Measurements from ENCODE around the gene KRTAP2-3. TPM values are rescaled to one million over a fixed set of nuclear protein-coding genes. Genes with fewer than 3 reads are reported as not detected.
"Not testable (repeated sequence)": the region's sequence is repeated elsewhere in the genome, so short reads cannot be mapped to it uniquely, and the experiment has no call there.

Gene KRTAP2-3
- total RNA-seq, 2 donors from 2014 or later = not detected

- no peaks in the 10 kb centered on the region for H3K4me1 ChIP-seq
- no peak for DNase-seq (ENCODE audit: low spot score)
- no peaks in the 10 kb centered on the region for H3K9me3 ChIP-seq
- H3K4me3 ChIP-seq = no peak within 1 kb of the TSS
- H3K36me3 ChIP-seq = no peaks in the 10 kb centered on the region
- no peak within 1 kb of the TSS for H3K27ac ChIP-seq
- no peak for TF ChIP-seq CTCF (IDR thresholded peaks at IDR 0.05)
- no peaks in the 10 kb centered on the region for H3K27me3 ChIP-seq
Observed at GRCh38 chr17:41065829-41066624, 6.1 kb upstream of the KRTAP2-3 start, which contains the start of gene KRTAP2-4. TSS of gene KRTAP2-4 (minus strand) at chr17:41065879. CDS start at chr17:41065845, 34 bp downstream.

GRCh38 chr17:41065016-41065689 is 5.2 kb upstream of the KRTAP2-3 start:
- not testable (repeated sequence) for H3K36me3 ChIP-seq; H3K4me1 ChIP-seq; H3K27ac ChIP-seq; H3K27me3 ChIP-seq; H3K4me3 ChIP-seq; DNase-seq (ENCODE audit: low spot score); H3K9me3 ChIP-seq

- DNase-seq (ENCODE audit: low spot score) = no peak
- Histone ChIP-seq H3K27ac (no peak overlapping the region), H3K4me1 (no peaks in the 10 kb centered on the region), H3K27me3 (no peaks in the 10 kb centered on the region), H3K9me3 (no peaks in the 10 kb centered on the region), H3K36me3 (no peaks in the 10 kb centered on the region), H3K4me3 (no peak overlapping the region)
- no peak for TF ChIP-seq CTCF (IDR thresholded peaks at IDR 0.05)
Observed at GRCh38 chr17:41064301-41064700, 4.4 kb upstream of the KRTAP2-3 start.

- no peak for TF ChIP-seq CTCF (IDR thresholded peaks at IDR 0.05)
- H3K27me3 ChIP-seq = no peaks in the 10 kb centered on the region
- no peak overlapping the region for H3K4me3 ChIP-seq
- no peaks in the 10 kb centered on the region for H3K9me3 ChIP-seq
- DNase-seq (ENCODE audit: low spot score) = no peak
- no peaks in the 10 kb centered on the region for H3K36me3 ChIP-seq
- H3K27ac ChIP-seq = no peak overlapping the region
- no peaks in the 10 kb centered on the region for H3K4me1 ChIP-seq
Observed at GRCh38 chr17:41063449-41063848, 3.5 kb upstream of the KRTAP2-3 start.

GRCh38 chr17:41061964-41062363 is 2.0 kb upstream of the KRTAP2-3 start:
- H3K9me3 ChIP-seq = peaks cover 0 to 8% of the 10 kb centered on the region in 2 donors
- no peak overlapping the region for H3K4me3 ChIP-seq
- no peaks in the 10 kb centered on the region for H3K36me3 ChIP-seq
- DNase-seq (ENCODE audit: low spot score) = no peak
- no peak overlapping the region for H3K27ac ChIP-seq
- no peaks in the 10 kb centered on the region for H3K27me3 ChIP-seq
- no peak for TF ChIP-seq CTCF (IDR thresholded peaks at IDR 0.05)
- H3K4me1 ChIP-seq = no peaks in the 10 kb centered on the region

- not testable (repeated sequence) for DNase-seq (ENCODE audit: low spot score); H3K4me3 ChIP-seq; H3K9me3 ChIP-seq; H3K36me3 ChIP-seq; H3K27ac ChIP-seq; H3K27me3 ChIP-seq; H3K4me1 ChIP-seq
Observed at GRCh38 chr17:41059276-41060051, 450 bp downstream of the KRTAP2-3 start.
